Psoas muscle (tissue), 8 donors: ENCODE results near the gene MYOT. TPM values are rescaled to one million over a fixed set of nuclear protein-coding genes. Genes with fewer than 3 reads are reported as not detected.

Experiments
- ATAC-seq, 4 donors: fragments of 200-7000 bp; cut with Tn5 transposase; one replicate each; pipeline ENCODE4 v1.9.1; 2020; ENCODE audit warnings: moderate library complexity in 3 of 4, mild to moderate bottlenecking in 2 of 4
- DNase-seq, 2 donors: peaks; one replicate each; pipeline ENCODE4 v3.0.0-alpha.2; 2020
- H3K27ac ChIP-seq: fragments of 200-600 bp; one replicate; pipeline ENCODE4 v1.8.0; 2022
- H3K27me3 ChIP-seq, 3 donors: fragments of 200-600 bp in 1 of 3; one replicate each; pipeline versions ENCODE4 v1.6.1 to v1.8.0; 2013 to 2022; ENCODE audit warnings: low read length in 2 of 3, mild to moderate bottlenecking in 2 of 3, moderate library complexity in 1 of 3; ENCODE audit not compliant: insufficient read depth in 3 of 3
- H3K36me3 ChIP-seq, 2 donors: fragments of 200-600 bp in 1 of 2; one replicate each; pipeline versions ENCODE4 v1.6.1 to v1.8.0; 2013 to 2022; ENCODE audit warnings: low read depth in 1 of 2, mild to moderate bottlenecking in 1 of 2, moderate library complexity in 1 of 2; ENCODE audit not compliant: insufficient read depth in 1 of 2
- H3K4me1 ChIP-seq: fragments of 200-600 bp; one replicate; pipeline ENCODE4 v1.8.0; 2022
- H3K4me3 ChIP-seq: fragments of 200-600 bp; one replicate; pipeline ENCODE4 v1.8.0; 2022; ENCODE audit warnings: mild to moderate bottlenecking
- H3K9me3 ChIP-seq: fragments of 200-600 bp; one replicate; pipeline ENCODE4 v1.8.0; 2022
- CTCF ChIP-seq: fragments of 200-600 bp; IDR thresholded peaks from one replicate; pipeline ENCODE4 v1.8.0; 2022; ENCODE audit warnings: antibody characterized with exemption
- WGBS, 3 donors: extraction: QIAGEN DNeasy Blood & Tissue Kit; methylation state at CpG; one replicate each; pipeline versions ENCODE4 v1.1.6 to v1.1.7; 2013; 5-methylcytosine and 5-hydroxymethylcytosine counted together
- intact Hi-C, 2 donors: fragments of 100-400 bp; cut with DNase I; formaldehyde crosslinking; loops; one replicate each; pipeline versions ENCODE4 v1.11.0 to v1.14.2; 2022
- polyA plus RNA-seq, 3 donors: library from polyadenylated mRNA; stranded (reverse); fragments of 200-250 nt; gene quantifications; one replicate each; pipeline ENCODE4 v1.2.3, GENCODE V29; 2013
- total RNA-seq, 4 donors: library from RNA; stranded (reverse); fragmentation: NEBNext Ultra II Directional in 2 of 4; extraction: Animal tissue kit (Norgen Biotek cat#: 25700) in 2 of 4; gene quantifications; one replicate each; pipeline versions ENCODE4 v1.2.1 to v1.2.4, GENCODE V29; 2021 to 2023
- donor health status: healthy with polysubstance abuse.
- donor health status: DM: no; HTN: no; CAD: no; lungs with moderate emphysema.
- donor health status: Bipolar disorder and iron deficiency.
- donor health status: healthy.
- donor health status: DM: yes; HTN: yes; CAD: no.
- donor health status: DM: no; HTN: no; CAD: no.
- donor health status: DM: no; HTN: no; CAD: no.
- donor health status: DM: yes; HTN: yes; CAD: no.

Gene MYOT
- total and polyA plus RNA-seq, 7 donors, result 94.2 to 1,288 (median 775) TPM

- DNase-seq (no peak), ATAC-seq (no peak)
- peak overlapping the region; percentile 73 for H3K4me3 ChIP-seq
- TF ChIP-seq CTCF, result no peak
- no peaks in the 10 kb centered on the region for H3K9me3 ChIP-seq
- H3K27ac ChIP-seq, result peak overlapping the region; percentile 89
- WGBS, 3 donors, result 60 to 64% (median 64%) methylated on average over 4 of the region's 4 CpGs
- intact Hi-C loops, result no loop called here
- H3K4me1 ChIP-seq, result peaks cover 19% of the 10 kb centered on the region
- no peaks in the 10 kb centered on the region for H3K27me3 ChIP-seq
- peaks cover 0 to 7% of the 10 kb centered on the region in 2 donors for H3K36me3 ChIP-seq
Observed at GRCh38 chr5:137866541-137867388, 895 bp upstream of the MYOT start.

GRCh38 chr5:137870647-137871339 is 3.1 kb downstream of the MYOT start:
- Histone ChIP-seq H3K36me3 (peaks cover 0 to 18% of the 10 kb centered on the region in 2 donors), H3K27me3 (no peaks in the 10 kb centered on the region), H3K4me3 (peak overlapping the region; percentile 73), H3K27ac (peak overlapping the region; percentile 89), H3K9me3 (no peaks in the 10 kb centered on the region), H3K4me1 (peaks cover 32% of the 10 kb centered on the region)
- DNase-seq, result peak in 1 of 2 donors; percentile 82
- TF ChIP-seq CTCF, result no peak
- peak; percentile 40 to 69 (median 58) for ATAC-seq
- WGBS, 3 donors, result 31 to 42% (median 37%) methylated on average over 7 of the region's 7 CpGs
- intact Hi-C loops, result loop anchor here (2.0 to 5.0 kb wide), 3 partner anchors 33 to 42 kb away; no protein-coding TSS in a partner anchor

GRCh38 chr5:137871571-137871970 is 3.9 kb downstream of the MYOT start:
- ATAC-seq (peak; percentile 43 to 65 (median 54)), DNase-seq (no peak)
- H3K36me3 ChIP-seq, result peaks cover 0 to 26% of the 10 kb centered on the region in 2 donors
- peak overlapping the region; percentile 89 for H3K27ac ChIP-seq
- no peaks in the 10 kb centered on the region for H3K9me3 ChIP-seq
- intact Hi-C loops, result loop anchor here (2.0 to 5.0 kb wide), 3 partner anchors 34 to 43 kb away; no protein-coding TSS in a partner anchor
- H3K4me3 ChIP-seq, result peak overlapping the region; percentile 73
- peaks cover 31% of the 10 kb centered on the region for H3K4me1 ChIP-seq
- WGBS, 3 donors, result 32 to 47% (median 42%) methylated on average over 3 of the region's 3 CpGs
- TF ChIP-seq CTCF, result no peak
- no peaks in the 10 kb centered on the region for H3K27me3 ChIP-seq

- ATAC-seq (peak in 2 of 4 donors; percentile 29 to 38), DNase-seq (no peak)
- Histone ChIP-seq H3K4me3 (peak overlapping the region; percentile 73), H3K27ac (peak overlapping the region; percentile 89), H3K27me3 (no peaks in the 10 kb centered on the region), H3K36me3 (peaks cover 0 to 33% of the 10 kb centered on the region in 2 donors), H3K4me1 (peaks cover 27% of the 10 kb centered on the region), H3K9me3 (no peaks in the 10 kb centered on the region)
- no peak for TF ChIP-seq CTCF
- intact Hi-C loops, result loop anchor here in 1 of 2 donors (5.0 kb wide), 1 partner anchor 35 kb away; no protein-coding TSS in a partner anchor
- WGBS, 3 donors, result 27 to 45% (median 28%) methylated on average over 3 of the region's 3 CpGs
Observed at GRCh38 chr5:137872466-137872865, 4.8 kb downstream of the MYOT start.
